GM23338 (cell line): ENCODE measurements around the gene MYO1F. TPM values are rescaled to one million over a fixed set of nuclear protein-coding genes. Genes with fewer than 3 reads are reported as not detected.

Source experiments
- ATAC-seq: fragments of 200-7000 bp; cut with Tn5 transposase; 3 replicates; pipeline ENCODE4 v1.9.1; 2020
- DNase-seq: peaks from one replicate; pipeline ENCODE4 v3.0.0-alpha.2; 2015; ENCODE audit warnings: low spot score
- H2AFZ ChIP-seq: fragments of 200-600 bp; sonication (generic); 2 replicates; pipeline ENCODE4 v1.8.0; 2016; ENCODE audit warnings: antibody characterized with exemption, mild to moderate bottlenecking, moderate library complexity
- H3F3A ChIP-seq: fragments of 200-600 bp; sonication (generic); replicated peaks from 2 replicates; pipeline ENCODE4 v1.8.0; 2017; ENCODE audit warnings: antibody characterized with exemption, mixed run types, low read depth
- H3K27ac ChIP-seq: fragments of 200-600 bp; sonication (generic); 2 replicates; pipeline ENCODE4 v1.6.1; 2016; ENCODE audit warnings: low read depth
- H3K27me3 ChIP-seq: fragments of 200-600 bp; sonication (generic); 2 replicates; pipeline ENCODE4 v1.8.0; 2016; ENCODE audit warnings: mild to moderate bottlenecking, mixed run types, moderate library complexity; ENCODE audit not compliant: insufficient read depth
- H3K36me3 ChIP-seq: fragments of 200-600 bp; sonication (generic); 2 replicates; pipeline ENCODE4 v1.8.0; 2016; ENCODE audit warnings: mild to moderate bottlenecking; ENCODE audit not compliant: insufficient read depth
- H3K4me1 ChIP-seq: fragments of 200-600 bp; sonication (generic); 2 replicates; pipeline ENCODE4 v1.8.0; 2016; ENCODE audit warnings: mild to moderate bottlenecking, moderate library complexity; ENCODE audit not compliant: insufficient read depth
- H3K4me2 ChIP-seq: fragments of 200-600 bp; sonication (generic); 2 replicates; pipeline ENCODE4 v1.7.1; 2017; ENCODE audit warnings: mixed run types
- H3K4me3 ChIP-seq: fragments of 200-600 bp; sonication (generic); 2 replicates; pipeline ENCODE4 v1.6.1; 2016; ENCODE audit warnings: mixed run types
- H3K79me2 ChIP-seq: fragments of 200-600 bp; sonication (generic); replicated peaks from 2 replicates; pipeline ENCODE4 v1.8.0; 2017; ENCODE audit warnings: mild to moderate bottlenecking; ENCODE audit not compliant: insufficient read depth
- H3K9me2 ChIP-seq: fragments of 200-600 bp; sonication (generic); 2 replicates; pipeline ENCODE4 v1.8.0; 2017; ENCODE audit not compliant: insufficient read depth
- H4K20me1 ChIP-seq: fragments of 200-600 bp; sonication (generic); replicated peaks from 2 replicates; pipeline ENCODE4 v1.8.0; 2017; ENCODE audit warnings: mild to moderate bottlenecking; ENCODE audit not compliant: insufficient read depth
- H3K27ac Mint-ChIP-seq: 2 replicates; pipeline ENCODE4 v1.8.0; 2020; ENCODE audit warnings: inconsistent platforms, mild to moderate bottlenecking, moderate library complexity, mixed read lengths
- H3K27me3 Mint-ChIP-seq: 3 replicates; pipeline ENCODE4 v1.8.0; 2022; ENCODE audit warnings: low read depth, mild to moderate bottlenecking, moderate library complexity, mixed read lengths, inconsistent platforms; ENCODE audit not compliant: insufficient read depth, poor library complexity
- H3K36me3 Mint-ChIP-seq: 3 replicates; pipeline ENCODE4 v1.8.0; 2021; ENCODE audit warnings: low read depth, mild to moderate bottlenecking, inconsistent platforms, moderate library complexity, mixed read lengths
- H3K4me1 Mint-ChIP-seq: 3 replicates; pipeline ENCODE4 v1.8.0; 2020; ENCODE audit warnings: mild to moderate bottlenecking, inconsistent platforms, mixed read lengths
- H3K4me3 Mint-ChIP-seq: 3 replicates; pipeline ENCODE4 v1.8.0; 2021; ENCODE audit warnings: moderate library complexity, mild to moderate bottlenecking, inconsistent platforms, mixed read lengths
- H3K9me3 Mint-ChIP-seq: 3 replicates; pipeline ENCODE4 v1.8.0; 2020; ENCODE audit warnings: moderate library complexity, mild to moderate bottlenecking, inconsistent platforms, mixed read lengths
- CTCF ChIP-seq, 2 experiments: fragments of 200-600 bp in 1 of 2; sonication (generic) in 1 of 2; conservative IDR thresholded peaks; 2 replicates each; pipeline versions ENCODE4 v1.5.1 to v1.6.1; 2016 to 2017; ENCODE audit warnings: antibody characterized with exemption in 2 of 2, low read depth in 2 of 2, mild to moderate bottlenecking in 2 of 2, moderate library complexity in 1 of 2
- EZH2 ChIP-seq: fragments of 200-600 bp; sonication (generic); IDR thresholded peaks from one replicate; pipeline ENCODE4 v1.8.0; 2017; ENCODE audit warnings: antibody characterized with exemption, mild to moderate bottlenecking, low read depth; ENCODE audit not compliant: unreplicated experiment
- JUNB ChIP-seq: IDR thresholded peaks from one replicate; pipeline ENCODE4 v1.6.1; 2016; ENCODE audit warnings: antibody characterized with exemption; ENCODE audit not compliant: unreplicated experiment
- STAT1 ChIP-seq: IDR thresholded peaks from one replicate; pipeline ENCODE4 v1.6.1; 2016; ENCODE audit warnings: antibody characterized with exemption; ENCODE audit not compliant: unreplicated experiment
- ZNF114 ChIP-seq: fragments of 250-450 bp; sonication (Bioruptor Pico); IDR thresholded peaks from 2 replicates; pipeline ENCODE4 v1.5.0; 2020; ENCODE audit warnings: mild to moderate bottlenecking, moderate library complexity
- polyA plus RNA-seq: library from polyadenylated mRNA; unstranded; fragments of >200 nt; fragmentation: Nextera tagmentation; extraction: Ambion mirVana; gene quantifications from 2 replicates; pipeline ENCODE4 v1.2.1, GENCODE V29; 2016
- total RNA-seq: library from RNA; depleted of rRNA; stranded (reverse); fragments of >200 nt; shearing (Covaris generic); gene quantifications from 2 replicates; pipeline ENCODE4 v1.2.3, GENCODE V29; 2014
- TF ChIP-seq, protein P1 (sequence below): IDR thresholded peaks from 2 replicates; pipeline ENCODE4 v1.6.1; 2016; ENCODE audit warnings: antibody characterized with exemption

Gene MYO1F
- total and polyA plus RNA-seq, 2 experiments from 2014 or later = 3.9 to 5.7 TPM

DNA sequence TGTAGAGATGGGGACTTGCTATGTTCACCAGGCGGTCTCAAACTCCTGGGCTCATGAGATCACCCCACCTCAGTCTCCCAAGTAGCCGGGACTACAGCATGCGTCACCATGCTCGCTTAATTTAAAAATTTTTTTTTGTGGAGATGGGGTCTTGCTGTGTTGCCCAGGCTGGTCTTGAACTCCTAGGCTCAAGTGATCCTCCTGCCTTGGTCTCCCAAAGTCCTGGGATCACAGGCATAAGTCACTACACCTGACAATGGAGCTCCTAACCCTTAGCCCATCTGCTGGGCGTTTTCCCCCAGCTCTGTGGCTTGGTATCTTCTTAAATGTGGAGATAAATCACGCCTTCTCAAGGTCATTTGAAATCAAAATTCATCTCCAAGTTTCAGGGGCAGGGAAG, 39.6 kb upstream of the MYO1F start:
- H2AFZ ChIP-seq = 0 out of 2 replicates have a peak overlapping the region, but pooled peaks have one; percentile 78
- H3K27me3 Mint-ChIP-seq = peaks cover 24% of the 10 kb centered on the region
- H3K27me3 ChIP-seq = no peaks in the 10 kb centered on the region
- no peaks in the 10 kb centered on the region for H4K20me1 ChIP-seq
- no peak overlapping the region for H3K4me2 ChIP-seq
- peaks cover 7% of the 10 kb centered on the region; the same call in 2 of the 3 replicates for H3K4me1 Mint-ChIP-seq
- H3K4me1 ChIP-seq = peaks cover 5% of the 10 kb centered on the region; the same call in 1 of the 2 replicates
- no peaks in the 10 kb centered on the region for H3K36me3 ChIP-seq
- no peaks in the 10 kb centered on the region for H3K9me2 ChIP-seq
- no peak overlapping the region for H3K27ac ChIP-seq
- H3K79me2 ChIP-seq = no peaks in the 10 kb centered on the region
- H3K9me3 Mint-ChIP-seq = peaks cover 2% of the 10 kb centered on the region; the same call in 1 of the 3 replicates
- no peak for DNase-seq
- no peaks in the 10 kb centered on the region for H3K36me3 Mint-ChIP-seq
- H3K4me3 ChIP-seq = no peak overlapping the region
- TF ChIP-seq STAT1 = no peak
- no peak for TF ChIP-seq ZNF114 (CRISPR knock-in tag)
- TF ChIP-seq, protein P1, sequence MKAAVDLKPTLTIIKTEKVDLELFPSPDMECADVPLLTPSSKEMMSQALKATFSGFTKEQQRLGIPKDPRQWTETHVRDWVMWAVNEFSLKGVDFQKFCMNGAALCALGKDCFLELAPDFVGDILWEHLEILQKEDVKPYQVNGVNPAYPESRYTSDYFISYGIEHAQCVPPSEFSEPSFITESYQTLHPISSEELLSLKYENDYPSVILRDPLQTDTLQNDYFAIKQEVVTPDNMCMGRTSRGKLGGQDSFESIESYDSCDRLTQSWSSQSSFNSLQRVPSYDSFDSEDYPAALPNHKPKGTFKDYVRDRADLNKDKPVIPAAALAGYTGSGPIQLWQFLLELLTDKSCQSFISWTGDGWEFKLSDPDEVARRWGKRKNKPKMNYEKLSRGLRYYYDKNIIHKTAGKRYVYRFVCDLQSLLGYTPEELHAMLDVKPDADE = no peak
- no peak for TF ChIP-seq EZH2
- TF ChIP-seq JUNB = no peak
- ATAC-seq = no peak
- peaks cover 1% of the 10 kb centered on the region for H3F3A ChIP-seq
- no peak overlapping the region for H3K4me3 Mint-ChIP-seq
- H3K27ac Mint-ChIP-seq = no peak overlapping the region

- peaks cover 11% of the 10 kb centered on the region; the same call in 1 of the 2 replicates for H3K4me1 ChIP-seq
- H3K27ac ChIP-seq = no peak overlapping the region
- H3K4me2 ChIP-seq = no peak overlapping the region
- no peak overlapping the region for H3K4me3 Mint-ChIP-seq
- DNase-seq (peak; percentile 79), ATAC-seq (peak; percentile 18)
- H3K27me3 Mint-ChIP-seq = peaks cover 24% of the 10 kb centered on the region
- H4K20me1 ChIP-seq = no peaks in the 10 kb centered on the region
- H3K4me1 Mint-ChIP-seq = peaks cover 10% of the 10 kb centered on the region; the same call in 2 of the 3 replicates
- no peaks in the 10 kb centered on the region for H3K27me3 ChIP-seq
- no peak overlapping the region for H3K4me3 ChIP-seq
- H3K9me3 Mint-ChIP-seq = peaks cover 2% of the 10 kb centered on the region; the same call in 1 of the 3 replicates
- H3K79me2 ChIP-seq = no peaks in the 10 kb centered on the region
- no peak overlapping the region for H2AFZ ChIP-seq
- no peaks in the 10 kb centered on the region for H3K36me3 Mint-ChIP-seq
- H3K9me2 ChIP-seq = no peaks in the 10 kb centered on the region
- no peaks in the 10 kb centered on the region for H3K36me3 ChIP-seq
- no peak for TF ChIP-seq EZH2
- TF ChIP-seq CTCF (conservative IDR thresholded peaks at IDR 0.05; ENCODE audit: low read depth in 2 of 2) = peak; percentile 84 to 99
- no peak overlapping the region for H3K27ac Mint-ChIP-seq
- peaks cover 5% of the 10 kb centered on the region for H3F3A ChIP-seq
Measured at GRCh38 chr19:8615813-8616596, 38.8 kb upstream of the MYO1F start.
